Astrocyte (in vitro differentiated cells and primary cell): ENCODE data around the gene RTL1. TPM values are rescaled to one million over a fixed set of nuclear protein-coding genes. Genes with fewer than 3 reads are reported as not detected.

Experiments used
- DNase-seq: peaks from one replicate; pipeline ENCODE4 v3.0.0-alpha.2; 2010; ENCODE audit warnings: low read depth
- FAIRE-seq: peaks from 2 replicates; lab custom pipeline; 2011; peaks lifted over from hg19 to GRCh38; lab: Jason Lieb, UNC
- H2AFZ ChIP-seq: 2 replicates; pipeline ENCODE4 v1.6.0; 2012; ENCODE audit warnings: low read depth, low read length, inconsistent platforms
- H3K27ac ChIP-seq: 2 replicates; pipeline ENCODE4 v1.5.1; 2011; ENCODE audit warnings: low read depth, low read length, inconsistent platforms
- H3K27me3 ChIP-seq: 2 replicates; pipeline ENCODE4 v1.6.0; 2011; ENCODE audit warnings: low read length, inconsistent platforms; ENCODE audit not compliant: insufficient read depth
- H3K36me3 ChIP-seq: 2 replicates; pipeline ENCODE4 v1.5.1; 2011; ENCODE audit warnings: low read length, inconsistent platforms; ENCODE audit not compliant: insufficient read depth
- H3K4me1 ChIP-seq: 2 replicates; pipeline ENCODE4 v1.5.1; 2011; ENCODE audit warnings: low read length, inconsistent platforms; ENCODE audit not compliant: insufficient read depth
- H3K4me2 ChIP-seq: 2 replicates; pipeline ENCODE4 v1.6.0; 2012; ENCODE audit warnings: low read length, inconsistent platforms
- H3K4me3 ChIP-seq: 2 replicates; pipeline ENCODE4 v1.5.1; 2011; ENCODE audit warnings: low read depth, mild to moderate bottlenecking, low read length, inconsistent platforms; ENCODE audit not compliant: insufficient read depth
- H3K79me2 ChIP-seq: 2 replicates; pipeline ENCODE4 v1.6.0; 2012; ENCODE audit warnings: mild to moderate bottlenecking, low read length, inconsistent platforms; ENCODE audit not compliant: insufficient read depth
- H3K9ac ChIP-seq: 2 replicates; pipeline ENCODE4 v1.6.0; 2012; ENCODE audit warnings: mild to moderate bottlenecking, low read length, inconsistent platforms
- H3K9me3 ChIP-seq: 2 replicates; pipeline ENCODE4 v1.5.1; 2012; ENCODE audit warnings: low read depth, mild to moderate bottlenecking, low read length, inconsistent platforms; ENCODE audit not compliant: insufficient read depth
- H4K20me1 ChIP-seq: 2 replicates; pipeline ENCODE4 v1.6.0; 2012; ENCODE audit warnings: low read length, inconsistent platforms; ENCODE audit not compliant: insufficient read depth
- H3K27ac Mint-ChIP-seq: one replicate; pipeline ENCODE4 v1.8.0; 2021; ENCODE audit warnings: mild to moderate bottlenecking, mixed read lengths; ENCODE audit not compliant: unreplicated experiment
- H3K27me3 Mint-ChIP-seq: one replicate; pipeline ENCODE4 v1.8.0; 2021; ENCODE audit warnings: low read depth, mixed read lengths; ENCODE audit not compliant: unreplicated experiment
- H3K36me3 Mint-ChIP-seq: one replicate; pipeline ENCODE4 v1.8.0; 2021; ENCODE audit warnings: low read depth, mixed read lengths; ENCODE audit not compliant: unreplicated experiment
- H3K4me1 Mint-ChIP-seq: one replicate; pipeline ENCODE4 v1.8.0; 2021; ENCODE audit warnings: low read depth, mixed read lengths; ENCODE audit not compliant: unreplicated experiment
- H3K4me3 Mint-ChIP-seq: one replicate; pipeline ENCODE4 v1.8.0; 2021; ENCODE audit warnings: mild to moderate bottlenecking, moderate library complexity, mixed read lengths; ENCODE audit not compliant: unreplicated experiment
- H3K9me3 Mint-ChIP-seq: one replicate; pipeline ENCODE4 v1.8.0; 2021; ENCODE audit warnings: mild to moderate bottlenecking, mixed read lengths; ENCODE audit not compliant: unreplicated experiment
- EZH2 ChIP-seq: IDR thresholded peaks from 2 replicates; pipeline ENCODE4 v1.6.1; 2012; ENCODE audit warnings: mild to moderate bottlenecking, low read length, inconsistent platforms; ENCODE audit not compliant: insufficient read depth
- total RNA-seq: library from RNA; stranded (reverse); gene quantifications from 2 replicates; pipeline ENCODE4 v1.2.1, GENCODE V29; 2021
- TF ChIP-seq, protein P1 (sequence below): IDR thresholded peaks from 2 replicates; pipeline ENCODE4 v1.5.1; 2011; ENCODE audit warnings: low read depth, mild to moderate bottlenecking, inconsistent platforms, low read length, moderate library complexity; ENCODE audit not compliant: insufficient read depth

The RTL1 gene
- total RNA-seq, 1 donor from 2014 or later: 0.18 TPM

DNA sequence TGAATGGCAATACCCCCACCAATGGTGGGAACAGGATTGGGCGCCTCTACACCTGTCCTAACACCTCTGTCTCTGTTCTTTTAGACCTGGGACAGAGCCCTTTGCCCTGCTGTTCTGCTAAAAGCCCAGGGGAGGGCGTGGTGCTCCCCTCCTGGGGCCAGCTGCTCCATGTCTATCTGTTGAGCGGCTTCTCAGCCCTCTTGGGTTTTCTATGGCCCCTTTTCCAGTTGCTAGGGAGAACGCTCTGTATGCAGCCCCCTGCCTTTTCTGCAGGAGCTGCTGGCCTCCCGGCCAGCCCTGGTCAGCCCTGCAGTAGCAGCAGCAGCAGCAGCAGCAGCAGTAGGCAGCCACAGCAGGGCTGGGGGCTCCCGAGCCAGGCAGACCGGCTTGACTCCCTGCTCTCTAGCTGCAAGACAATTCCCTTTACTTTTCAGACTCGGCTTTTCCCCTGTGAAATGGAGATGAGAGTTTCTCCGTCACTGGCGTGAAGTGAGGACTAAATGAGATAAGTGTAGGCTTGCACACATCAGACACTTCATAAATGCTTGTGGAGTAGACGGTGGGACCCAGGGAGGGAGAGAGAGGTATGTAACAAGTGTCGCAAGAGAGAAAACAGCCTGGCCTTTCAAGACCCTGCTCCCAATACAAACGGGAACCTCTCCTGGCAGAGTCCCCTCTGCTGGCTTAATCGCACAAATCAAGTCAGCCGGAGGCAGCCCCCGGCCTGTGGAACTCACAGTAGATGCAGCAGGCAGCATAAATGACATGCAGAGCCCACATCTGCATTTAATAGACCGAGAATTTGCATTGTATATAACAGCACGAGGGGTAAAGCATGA is 1.0 kb downstream of the RTL1 start:
- H3K4me1 Mint-ChIP-seq: peaks cover 16% of the 10 kb centered on the region
- no peak overlapping the region for H3K4me3 ChIP-seq
- H3K36me3 ChIP-seq: peaks cover 21% of the 10 kb centered on the region
- H3K27ac ChIP-seq: no peak overlapping the region
- no peaks in the 10 kb centered on the region for H3K36me3 Mint-ChIP-seq
- H3K79me2 ChIP-seq: no peaks in the 10 kb centered on the region
- no peaks in the 10 kb centered on the region for H3K9me3 Mint-ChIP-seq
- no peak overlapping the region for H3K4me2 ChIP-seq
- peaks cover 57% of the 10 kb centered on the region for H3K27me3 Mint-ChIP-seq
- DNase-seq: no peak
- H3K4me3 Mint-ChIP-seq: no peak overlapping the region
- peaks cover 81% of the 10 kb centered on the region for H4K20me1 ChIP-seq
- TF ChIP-seq, protein P1, sequence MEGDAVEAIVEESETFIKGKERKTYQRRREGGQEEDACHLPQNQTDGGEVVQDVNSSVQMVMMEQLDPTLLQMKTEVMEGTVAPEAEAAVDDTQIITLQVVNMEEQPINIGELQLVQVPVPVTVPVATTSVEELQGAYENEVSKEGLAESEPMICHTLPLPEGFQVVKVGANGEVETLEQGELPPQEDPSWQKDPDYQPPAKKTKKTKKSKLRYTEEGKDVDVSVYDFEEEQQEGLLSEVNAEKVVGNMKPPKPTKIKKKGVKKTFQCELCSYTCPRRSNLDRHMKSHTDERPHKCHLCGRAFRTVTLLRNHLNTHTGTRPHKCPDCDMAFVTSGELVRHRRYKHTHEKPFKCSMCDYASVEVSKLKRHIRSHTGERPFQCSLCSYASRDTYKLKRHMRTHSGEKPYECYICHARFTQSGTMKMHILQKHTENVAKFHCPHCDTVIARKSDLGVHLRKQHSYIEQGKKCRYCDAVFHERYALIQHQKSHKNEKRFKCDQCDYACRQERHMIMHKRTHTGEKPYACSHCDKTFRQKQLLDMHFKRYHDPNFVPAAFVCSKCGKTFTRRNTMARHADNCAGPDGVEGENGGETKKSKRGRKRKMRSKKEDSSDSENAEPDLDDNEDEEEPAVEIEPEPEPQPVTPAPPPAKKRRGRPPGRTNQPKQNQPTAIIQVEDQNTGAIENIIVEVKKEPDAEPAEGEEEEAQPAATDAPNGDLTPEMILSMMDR: no peak
- no peak for TF ChIP-seq EZH2
- no peak overlapping the region for H3K27ac Mint-ChIP-seq
- H3K4me1 ChIP-seq: no peaks in the 10 kb centered on the region
- FAIRE-seq: no peak
- H3K27me3 ChIP-seq: peaks cover 7% of the 10 kb centered on the region
- H3K9me3 ChIP-seq: no peaks in the 10 kb centered on the region
- no peak overlapping the region for H2AFZ ChIP-seq
- H3K9ac ChIP-seq: no peak overlapping the region

GRCh38 chr14:100901391-100902183 is 1.9 kb downstream of the RTL1 start:
- FAIRE-seq (no peak), DNase-seq (no peak)
- no peaks in the 10 kb centered on the region for H3K4me1 ChIP-seq
- no peak for TF ChIP-seq EZH2
- TF ChIP-seq, protein P1: no peak
- peaks cover 75% of the 10 kb centered on the region for H4K20me1 ChIP-seq
- no peak overlapping the region for H3K9ac ChIP-seq
- H3K4me1 Mint-ChIP-seq: peaks cover 16% of the 10 kb centered on the region
- H3K4me3 ChIP-seq: no peak overlapping the region
- H3K36me3 ChIP-seq: peaks cover 13% of the 10 kb centered on the region
- H3K36me3 Mint-ChIP-seq: no peaks in the 10 kb centered on the region
- no peak overlapping the region for H3K4me2 ChIP-seq
- H3K27me3 Mint-ChIP-seq: peaks cover 54% of the 10 kb centered on the region
- H3K27ac ChIP-seq: no peak overlapping the region
- H3K79me2 ChIP-seq: no peaks in the 10 kb centered on the region
- H2AFZ ChIP-seq: no peak overlapping the region
- H3K9me3 Mint-ChIP-seq: no peaks in the 10 kb centered on the region
- no peak overlapping the region for H3K4me3 Mint-ChIP-seq
- no peaks in the 10 kb centered on the region for H3K9me3 ChIP-seq
- peaks cover 7% of the 10 kb centered on the region for H3K27me3 ChIP-seq
- H3K27ac Mint-ChIP-seq: no peak overlapping the region
